CD4-positive, alpha-beta T cell (primary cell): ENCODE measurements around the gene ANKRD28. TPM values are rescaled to one million over a fixed set of nuclear protein-coding genes. Genes with fewer than 3 reads are reported as not detected.

ENCODE experiments used
- ATAC-seq: fragments of 200-7000 bp; cut with Tn5 transposase; one replicate; pipeline ENCODE4 v1.10.0; 2022; ENCODE audit warnings: mild to moderate bottlenecking; ENCODE audit not compliant: poor library complexity
- CTCF ChIA-PET: fragments of 350-600 bp; sonication (Branson Sonifier 250); formaldehyde crosslinking; loops from one replicate; lab custom pipeline; 2021; ENCODE audit warnings: antibody characterized with exemption, inconsistent platforms; lab: Charles Lee
- POLR2A ChIA-PET: fragments of 350-600 bp; sonication (Branson Sonifier 250); formaldehyde crosslinking; loops from one replicate; lab custom pipeline; 2021; ENCODE audit warnings: antibody characterized with exemption, inconsistent platforms; lab: Charles Lee
- DNase-seq, 14 experiments: peaks; one replicate each; pipeline ENCODE4 v3.0.0-alpha.2; 2013 to 2020; ENCODE audit warnings: mixed read lengths in 2 of 14
- H3K27ac ChIP-seq, 2 donors: one replicate each; pipeline versions ENCODE4 v1.5.1 to v1.7.0; 2013; ENCODE audit warnings: low read length in 2 of 2, low read depth in 1 of 2, mild to moderate bottlenecking in 1 of 2
- H3K27me3 ChIP-seq, 2 experiments: 1 replicate in 1 of 2; 2 replicates in 1 of 2; pipeline versions ENCODE4 v1.6.1 to v1.7.0; 2013; ENCODE audit warnings: low read length in 2 of 2, control low read depth in 1 of 2, mild to moderate bottlenecking in 1 of 2, moderate library complexity in 1 of 2; ENCODE audit not compliant: insufficient read depth in 2 of 2, control insufficient read depth in 1 of 2
- H3K36me3 ChIP-seq: one replicate; pipeline ENCODE4 v1.6.1; 2013; ENCODE audit warnings: low read length, control low read depth; ENCODE audit not compliant: insufficient read depth
- H3K4me1 ChIP-seq: one replicate; pipeline ENCODE4 v1.6.1; 2013; ENCODE audit warnings: low read length, control low read depth; ENCODE audit not compliant: insufficient read depth
- H3K4me3 ChIP-seq: one replicate; pipeline ENCODE4 v1.5.1; 2013; ENCODE audit warnings: mild to moderate bottlenecking, low read length, moderate library complexity
- H3K9me3 ChIP-seq, 2 experiments: 1 replicate in 1 of 2; 2 replicates in 1 of 2; pipeline versions ENCODE4 v1.6.1 to v1.7.0; 2013; ENCODE audit warnings: low read length in 2 of 2, mild to moderate bottlenecking in 2 of 2, control low read depth in 1 of 2, moderate library complexity in 1 of 2; ENCODE audit not compliant: control insufficient read depth in 1 of 2, insufficient read depth in 1 of 2
- H3K27ac Mint-ChIP-seq: one replicate; pipeline ENCODE4 v1.8.0; 2020; ENCODE audit warnings: mixed read lengths
- H3K27me3 Mint-ChIP-seq: one replicate; pipeline ENCODE4 v1.8.0; 2021; ENCODE audit warnings: mixed read lengths
- H3K36me3 Mint-ChIP-seq: one replicate; pipeline ENCODE4 v1.8.0; 2021; ENCODE audit warnings: low read depth, mixed read lengths
- H3K4me1 Mint-ChIP-seq: one replicate; pipeline ENCODE4 v1.8.0; 2021; ENCODE audit warnings: low read depth, mixed read lengths
- H3K4me3 Mint-ChIP-seq: one replicate; pipeline ENCODE4 v1.8.0; 2020; ENCODE audit warnings: mild to moderate bottlenecking, mixed read lengths
- H3K9me3 Mint-ChIP-seq: one replicate; pipeline ENCODE4 v1.8.0; 2020; ENCODE audit warnings: mixed read lengths
- intact Hi-C, 2 experiments: fragments of 100-400 bp; cut with DNase I in 1 of 2; cut with micrococcal nuclease in 1 of 2; formaldehyde crosslinking; loops; one replicate each; pipeline versions ENCODE4 v1.15.1 to v1.9.0; 2023 to 2025; cut with DNase I, micrococcal nuclease
- total RNA-seq, 174 experiments: library from RNA in 2 of 174; stranded (reverse) in 2 of 174; gene quantifications; one replicate each; pipeline ENCODE4 v1.2.3 and lab custom pipeline; 2021 to 2026
- TF ChIP-seq, protein P1 (sequence below): fragments of 200-600 bp; IDR thresholded peaks from one replicate; pipeline ENCODE4 v1.8.0; 2022; ENCODE audit warnings: antibody characterized with exemption, mild to moderate bottlenecking

Gene ANKRD28
- total RNA-seq, 2 experiments from 2014 or later: 36.6 to 43.1 TPM

DNA sequence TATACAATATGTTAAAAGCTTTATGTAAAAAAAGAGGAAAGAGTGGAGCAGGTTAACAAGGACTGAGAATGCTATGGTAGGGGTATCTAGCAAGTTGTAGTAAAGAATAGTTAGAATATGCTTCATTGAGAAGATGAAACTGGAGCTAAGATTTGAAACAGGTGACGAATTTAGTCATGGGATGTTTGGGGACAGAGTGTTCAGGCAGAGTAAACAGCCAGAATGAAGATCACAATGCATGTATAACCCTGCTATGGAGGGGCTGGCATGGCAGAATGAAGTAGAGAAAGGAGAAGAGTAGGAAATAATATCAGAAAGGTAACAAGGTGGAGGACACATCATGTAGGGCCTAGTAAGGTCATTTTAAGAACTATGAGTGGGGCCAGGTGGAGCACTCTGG is 124.2 kb downstream of the ANKRD28 start:
- Histone ChIP-seq H3K4me3 (no peak overlapping the region), H3K27ac (no peak overlapping the region), H3K36me3 (peaks cover 68% of the 10 kb centered on the region), H3K27me3 (no peaks in the 10 kb centered on the region), H3K9me3 (no peaks in the 10 kb centered on the region), H3K4me1 (no peaks in the 10 kb centered on the region)
- Mint-ChIP-seq H3K4me1 (peaks cover 4% of the 10 kb centered on the region), H3K27me3 (no peaks in the 10 kb centered on the region), H3K27ac (no peak overlapping the region), H3K36me3 (peaks cover 41% of the 10 kb centered on the region), H3K9me3 (no peaks in the 10 kb centered on the region), H3K4me3 (no peak overlapping the region)
- TF ChIP-seq, protein P1, sequence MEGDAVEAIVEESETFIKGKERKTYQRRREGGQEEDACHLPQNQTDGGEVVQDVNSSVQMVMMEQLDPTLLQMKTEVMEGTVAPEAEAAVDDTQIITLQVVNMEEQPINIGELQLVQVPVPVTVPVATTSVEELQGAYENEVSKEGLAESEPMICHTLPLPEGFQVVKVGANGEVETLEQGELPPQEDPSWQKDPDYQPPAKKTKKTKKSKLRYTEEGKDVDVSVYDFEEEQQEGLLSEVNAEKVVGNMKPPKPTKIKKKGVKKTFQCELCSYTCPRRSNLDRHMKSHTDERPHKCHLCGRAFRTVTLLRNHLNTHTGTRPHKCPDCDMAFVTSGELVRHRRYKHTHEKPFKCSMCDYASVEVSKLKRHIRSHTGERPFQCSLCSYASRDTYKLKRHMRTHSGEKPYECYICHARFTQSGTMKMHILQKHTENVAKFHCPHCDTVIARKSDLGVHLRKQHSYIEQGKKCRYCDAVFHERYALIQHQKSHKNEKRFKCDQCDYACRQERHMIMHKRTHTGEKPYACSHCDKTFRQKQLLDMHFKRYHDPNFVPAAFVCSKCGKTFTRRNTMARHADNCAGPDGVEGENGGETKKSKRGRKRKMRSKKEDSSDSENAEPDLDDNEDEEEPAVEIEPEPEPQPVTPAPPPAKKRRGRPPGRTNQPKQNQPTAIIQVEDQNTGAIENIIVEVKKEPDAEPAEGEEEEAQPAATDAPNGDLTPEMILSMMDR: no peak
- POLR2A ChIA-PET: no interaction called here
- CTCF ChIA-PET: no interaction called here
- intact Hi-C loops: no loop called here
- ATAC-seq (no peak), DNase-seq (no peak)

DNA sequence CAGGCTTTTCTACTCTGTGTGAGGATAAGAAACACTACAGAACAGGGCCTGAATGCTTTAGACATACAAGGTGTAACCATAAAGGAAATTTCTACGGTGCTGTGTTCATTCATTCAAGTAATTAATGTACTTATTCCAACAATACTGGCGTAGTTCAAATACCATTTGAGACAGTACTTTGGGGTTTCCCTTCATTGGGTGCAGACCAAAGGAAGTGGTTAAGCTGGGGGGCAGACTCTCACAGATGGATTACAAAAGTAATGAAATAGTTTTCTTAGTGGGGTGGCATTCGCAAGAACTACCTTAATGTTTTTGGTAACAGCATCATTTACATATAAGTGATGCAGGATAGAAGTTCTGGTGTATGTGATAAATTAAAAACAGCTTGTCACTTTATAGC is 130.3 kb downstream of the ANKRD28 start:
- H3K4me3 Mint-ChIP-seq: peak overlapping the region; percentile 22
- Histone ChIP-seq H3K9me3 (peaks cover 0 to 4% of the 10 kb centered on the region in 2 experiments), H3K27me3 (no peaks in the 10 kb centered on the region), H3K4me3 (no peak overlapping the region), H3K27ac (no peak overlapping the region), H3K36me3 (peaks cover 19% of the 10 kb centered on the region), H3K4me1 (peaks cover 4% of the 10 kb centered on the region)
- peaks cover 34% of the 10 kb centered on the region for H3K36me3 Mint-ChIP-seq
- peaks cover 30% of the 10 kb centered on the region for H3K4me1 Mint-ChIP-seq
- POLR2A ChIA-PET: interaction anchor here (1.6 kb wide), 1 partner anchor 19 kb away, joined by 8 read pairs; no protein-coding TSS in a partner anchor
- H3K27ac Mint-ChIP-seq: no peak overlapping the region
- no peaks in the 10 kb centered on the region for H3K27me3 Mint-ChIP-seq
- peak; percentile 86 for ATAC-seq
- intact Hi-C loops: no loop called here
- peak in 6 of 14 experiments; percentile 4 to 79 (median 43) for DNase-seq
- H3K9me3 Mint-ChIP-seq: no peaks in the 10 kb centered on the region
- TF ChIP-seq, protein P1: no peak
- CTCF ChIA-PET: no interaction called here

DNA sequence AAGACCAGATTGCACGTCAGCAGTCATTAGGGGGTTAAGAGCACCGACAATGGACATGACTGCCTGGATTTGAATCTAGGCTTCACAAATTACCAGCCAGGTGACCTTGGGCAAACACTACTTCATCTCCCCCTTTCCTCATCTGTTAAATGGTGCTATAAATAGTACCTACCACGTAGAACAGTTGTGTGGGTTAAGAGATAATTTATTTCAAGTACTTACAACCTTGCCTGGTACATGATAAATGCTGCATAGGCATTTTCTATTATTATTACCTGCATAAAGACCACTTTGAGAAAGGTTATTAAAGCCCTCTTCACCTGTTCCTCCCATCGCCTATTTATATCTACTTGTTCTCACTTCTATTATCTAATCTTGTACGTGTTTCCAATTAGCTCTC is 131.5 kb downstream of the ANKRD28 start:
- H3K36me3 Mint-ChIP-seq: peaks cover 32% of the 10 kb centered on the region
- Histone ChIP-seq H3K4me3 (no peak overlapping the region), H3K36me3 (peaks cover 14% of the 10 kb centered on the region), H3K9me3 (peaks cover 0 to 4% of the 10 kb centered on the region in 2 experiments), H3K27ac (no peak overlapping the region), H3K4me1 (peaks cover 4% of the 10 kb centered on the region), H3K27me3 (no peaks in the 10 kb centered on the region)
- H3K9me3 Mint-ChIP-seq: no peaks in the 10 kb centered on the region
- TF ChIP-seq, protein P1: no peak
- intact Hi-C loops: no loop called here
- H3K4me1 Mint-ChIP-seq: peaks cover 38% of the 10 kb centered on the region
- H3K4me3 Mint-ChIP-seq: no peak overlapping the region
- DNase-seq: no peak
- H3K27me3 Mint-ChIP-seq: no peaks in the 10 kb centered on the region
- H3K27ac Mint-ChIP-seq: no peak overlapping the region
- ChIA-PET POLR2A (no interaction called here), CTCF (no interaction called here)
- no peak for ATAC-seq
